IMR-90 (cell line): ENCODE measurements around the gene SLAMF7. TPM values are rescaled to one million over a fixed set of nuclear protein-coding genes. Genes with fewer than 3 reads are reported as not detected.

Experiments used
- ATAC-seq: fragments of 200-7000 bp; cut with Tn5 transposase; 2 replicates; pipeline ENCODE4 v1.9.1; 2020; ENCODE audit warnings: low read depth, mild to moderate bottlenecking, moderate library complexity
- BruUV-seq: library from RNA; stranded (reverse); fragments of 400-500 nt; replicated peaks from 2 replicates; lab custom pipeline; 2021; lab: Mats Ljungman, UMichigan
- CTCF ChIA-PET: fragments of 300-600 bp; formaldehyde crosslinking; extraction: SDS; loops from one replicate; lab custom pipeline; 2021; ENCODE audit warnings: antibody characterized with exemption; lab: Yijun Ruan, JAX
- POLR2A ChIA-PET: fragments of 300-600 bp; sonication (Branson Sonifier 250); formaldehyde crosslinking; loops from one replicate; lab custom pipeline; 2022; ENCODE audit warnings: antibody characterized with exemption; ENCODE audit not compliant: unreplicated experiment; lab: Charles Lee
- DNase-seq: peaks from one replicate; pipeline ENCODE4 v3.0.0; 2013
- H2AFZ ChIP-seq: replicated peaks from 2 replicates; pipeline ENCODE3; 2013; ENCODE audit warnings: low read length, mild to moderate bottlenecking; ENCODE audit not compliant: poor library complexity
- H2AK5ac ChIP-seq: 2 replicates; pipeline ENCODE4 v1.6.1; 2013; ENCODE audit warnings: low read depth, low read length, inconsistent platforms
- H2AK9ac ChIP-seq: replicated peaks from 2 replicates; pipeline ENCODE3; 2013; ENCODE audit warnings: mild to moderate bottlenecking, low read depth, low read length, moderate library complexity; ENCODE audit not compliant: poor library complexity
- H2BK120ac ChIP-seq: 2 replicates; pipeline ENCODE4 v1.6.1; 2013; ENCODE audit warnings: low read depth, low read length, inconsistent platforms
- H2BK15ac ChIP-seq: 3 replicates; pipeline ENCODE4 v1.6.1; 2013; ENCODE audit warnings: low read depth, low read length, inconsistent platforms
- H2BK20ac ChIP-seq: 2 replicates; pipeline ENCODE4 v1.6.1; 2013; ENCODE audit warnings: low read depth, mild to moderate bottlenecking, inconsistent platforms, low read length, moderate library complexity
- H2BK5ac ChIP-seq: 2 replicates; pipeline ENCODE4 v1.6.1; 2013; ENCODE audit warnings: mild to moderate bottlenecking, low read depth, low read length, inconsistent platforms; ENCODE audit not compliant: poor library complexity, severe bottlenecking
- H3K14ac ChIP-seq: replicated peaks from 2 replicates; pipeline ENCODE4 v1.6.1; 2013; ENCODE audit warnings: low read depth, low read length, inconsistent platforms
- H3K18ac ChIP-seq: 2 replicates; pipeline ENCODE4 v1.6.1; 2013; ENCODE audit warnings: low read depth, low read length, control low read depth
- H3K23ac ChIP-seq: 2 replicates; pipeline ENCODE4 v1.6.1; 2013; ENCODE audit warnings: low read depth, low read length, inconsistent platforms
- H3K27ac ChIP-seq: 2 replicates; pipeline ENCODE4 v1.5.1; 2013; ENCODE audit warnings: mild to moderate bottlenecking, control low read depth, low read length; ENCODE audit not compliant: insufficient read depth
- H3K27me3 ChIP-seq: 2 replicates; pipeline ENCODE4 v1.6.1; 2013; ENCODE audit warnings: low read length; ENCODE audit not compliant: control insufficient read depth, insufficient read depth
- H3K36me3 ChIP-seq: 2 replicates; pipeline ENCODE4 v1.6.1; 2013; ENCODE audit warnings: low read length, mixed read lengths; ENCODE audit not compliant: control insufficient read depth, insufficient read depth
- H3K4ac ChIP-seq: 2 replicates; pipeline ENCODE4 v1.6.1; 2013; ENCODE audit warnings: low read depth, low read length, inconsistent platforms
- H3K4me1 ChIP-seq: 2 replicates; pipeline ENCODE4 v1.6.1; 2013; ENCODE audit warnings: low read length, mixed read lengths; ENCODE audit not compliant: control insufficient read depth, insufficient read depth
- H3K4me2 ChIP-seq: 2 replicates; pipeline ENCODE4 v1.6.1; 2013; ENCODE audit warnings: low read depth, mild to moderate bottlenecking, control low read depth, low read length, moderate library complexity
- H3K4me3 ChIP-seq: 2 replicates; pipeline ENCODE4 v1.5.1; 2013; ENCODE audit warnings: low read depth, mild to moderate bottlenecking, control low read depth, low read length, moderate library complexity; ENCODE audit not compliant: insufficient read depth
- H3K56ac ChIP-seq: 2 replicates; pipeline ENCODE4 v1.6.1; 2013; ENCODE audit warnings: low read length, inconsistent platforms; ENCODE audit not compliant: insufficient read depth; ENCODE audit errors: extremely low read depth
- H3K79me1 ChIP-seq, 2 experiments: 2 replicates each; pipeline ENCODE4 v1.6.1; 2013; ENCODE audit warnings: low read length in 2 of 2, inconsistent platforms in 1 of 2, low read depth in 1 of 2
- H3K9ac ChIP-seq: 2 replicates; pipeline ENCODE4 v1.6.1; 2013; ENCODE audit warnings: low read depth, low read length, control low read depth
- H3K9me1 ChIP-seq: 2 replicates; pipeline ENCODE4 v1.6.1; 2013; ENCODE audit warnings: low read length, inconsistent platforms; ENCODE audit not compliant: insufficient read depth
- H3K9me3 ChIP-seq: 2 replicates; pipeline ENCODE4 v1.6.1; 2013; ENCODE audit warnings: low read length; ENCODE audit not compliant: control insufficient read depth, insufficient read depth
- H4K20me1 ChIP-seq: 2 replicates; pipeline ENCODE4 v1.6.1; 2013; ENCODE audit warnings: low read length, inconsistent platforms; ENCODE audit not compliant: insufficient read depth
- H4K5ac ChIP-seq: 2 replicates; pipeline ENCODE4 v1.6.1; 2013; ENCODE audit warnings: mild to moderate bottlenecking, low read depth, low read length, control low read depth
- H4K8ac ChIP-seq, 2 experiments: 2 replicates each; pipeline ENCODE4 v1.6.1; 2013; ENCODE audit warnings: low read depth in 2 of 2, low read length in 2 of 2, control low read depth in 1 of 2, inconsistent platforms in 1 of 2
- H4K91ac ChIP-seq: 2 replicates; pipeline ENCODE4 v1.6.1; 2013; ENCODE audit warnings: low read depth, low read length, inconsistent platforms; ENCODE audit not compliant: insufficient read depth
- BHLHE40 ChIP-seq: fragments of 150-350 bp; IDR thresholded peaks from 2 replicates; pipeline ENCODE4 v1.6.1; 2016; ENCODE audit warnings: mild to moderate bottlenecking, low read depth, low read length
- CEBPB ChIP-seq: IDR thresholded peaks from 2 replicates; pipeline ENCODE4 v1.6.1; 2012; ENCODE audit warnings: low read depth, low read length, improper control_type of control experiment
- CHD1 ChIP-seq: IDR thresholded peaks from 2 replicates; pipeline ENCODE4 v1.6.1; 2012; ENCODE audit warnings: low read depth, low read length, improper control_type of control experiment
- CTCF ChIP-seq: conservative IDR thresholded peaks from 2 replicates; pipeline ENCODE4 v1.5.1; 2012; ENCODE audit warnings: mild to moderate bottlenecking, low read depth, low read length, improper control_type of control experiment
- ELK1 ChIP-seq: fragments of 150-350 bp; IDR thresholded peaks from 2 replicates; pipeline ENCODE4 v1.6.1; 2016; ENCODE audit warnings: low read depth, mild to moderate bottlenecking, low read length, moderate library complexity, borderline replicate concordance
- FOS ChIP-seq: fragments of 150-350 bp; IDR thresholded peaks from 2 replicates; pipeline ENCODE4 v1.6.1; 2016; ENCODE audit warnings: low read depth, low read length
- MAFK ChIP-seq: IDR thresholded peaks from 2 replicates; pipeline ENCODE4 v1.6.1; 2012; ENCODE audit warnings: low read depth, low read length, improper control_type of control experiment
- MAZ ChIP-seq: IDR thresholded peaks from 2 replicates; pipeline ENCODE4 v1.6.1; 2012; ENCODE audit warnings: low read depth, mild to moderate bottlenecking, low read length, improper control_type of control experiment, moderate library complexity, borderline replicate concordance
- MXI1 ChIP-seq: IDR thresholded peaks from 2 replicates; pipeline ENCODE4 v1.6.1; 2012; ENCODE audit warnings: low read depth, mild to moderate bottlenecking, low read length, moderate library complexity, borderline replicate concordance
- NFE2L2 ChIP-seq: fragments of 150-350 bp; IDR thresholded peaks from 2 replicates; pipeline ENCODE4 v1.6.1; 2016; ENCODE audit warnings: low read depth, mild to moderate bottlenecking, low read length
- POLR2A ChIP-seq: IDR thresholded peaks from 2 replicates; pipeline ENCODE4 v1.6.1; 2012; ENCODE audit warnings: mild to moderate bottlenecking, low read depth, low read length
- RAD21 ChIP-seq: IDR thresholded peaks from 2 replicates; pipeline ENCODE4 v1.6.1; 2012; ENCODE audit warnings: low read length, improper control_type of control experiment
- RCOR1 ChIP-seq: IDR thresholded peaks from 2 replicates; pipeline ENCODE4 v1.6.1; 2012; ENCODE audit warnings: mild to moderate bottlenecking, low read length, improper control_type of control experiment; ENCODE audit not compliant: insufficient replicate concordance
- RFX5 ChIP-seq: IDR thresholded peaks from 2 replicates; pipeline ENCODE4 v1.8.0; 2012; ENCODE audit warnings: low read depth, mild to moderate bottlenecking, low read length, moderate library complexity
- whole genome bisulfite sequencing, 2 experiments: methylation state at CpG; one replicate each; pipeline versions ENCODE4 v1.1.5 to v1.1.7; 2013; ENCODE audit warnings: missing lambda C conversion rate in 2 of 2; ENCODE audit not compliant: insufficient read length in 1 of 2; ENCODE audit errors: extremely low coverage in 2 of 2; 5-methylcytosine and 5-hydroxymethylcytosine counted together
- dilution Hi-C: fragments of 300-500 bp; cut with HindIII; formaldehyde crosslinking; loops from one replicate; pipeline ENCODE4 v1.14.3; 2018; ENCODE audit warnings: low sequenced_read_pairs; ENCODE audit not compliant: unreplicated experiment
- in situ Hi-C: fragments of 300-500 bp; cut with MboI; formaldehyde crosslinking; loops from 3 replicates; pipeline ENCODE4 v1.14.3; 2019; ENCODE audit warnings: low sequenced_read_pairs, inconsistent platforms, mixed read lengths
- intact Hi-C: fragments of 100-400 bp; cut with micrococcal nuclease; formaldehyde crosslinking; loops from 2 replicates; pipeline ENCODE4 v1.10.0; 2022
- polyA plus RNA-seq, 3 experiments: library from polyadenylated mRNA; depleted of rRNA; stranded (reverse); fragments of >200 nt; gene quantifications; 2 replicates each; pipeline ENCODE4 v1.2.3, GENCODE V29; 2012; ENCODE audit warnings: low replicate concordance in 1 of 3
- total RNA-seq: library from RNA; depleted of rRNA; stranded (reverse); fragments of >200 nt; gene quantifications from 2 replicates; pipeline ENCODE4 v1.2.3, GENCODE V29; 2012
- TF ChIP-seq, protein P1 (sequence below): fragments of 150-350 bp; IDR thresholded peaks from 2 replicates; pipeline ENCODE4 v1.6.1; 2017; ENCODE audit warnings: mild to moderate bottlenecking, antibody characterized with exemption, low read length, low read depth

SLAMF7 gene
- total and polyA plus RNA-seq, 2 of the 4 experiments (the other 2 are of a cell fraction): not detected

GRCh38 chr1:160750608-160751007, 11.6 kb downstream of the SLAMF7 start:
- in situ Hi-C loops: no loop called here
- intact Hi-C loops: no loop called here
- no CpG with 5 or more reads among the region's 2 CpGs for WGBS, 2 experiments

More at GRCh38 chr1:160750608-160751007, 11.6 kb downstream of the SLAMF7 start:
- CTCF ChIA-PET: no interaction called here
- Histone ChIP-seq H3K23ac (no peak overlapping the region), H3K4me3 (no peak overlapping the region), H4K8ac (no peak overlapping the region), H4K91ac (no peak overlapping the region), H4K5ac (no peak overlapping the region), H3K4me1 (no peaks in the 10 kb centered on the region), H3K36me3 (no peaks in the 10 kb centered on the region), H2AK9ac (no peak overlapping the region), H3K4me2 (no peak overlapping the region), H4K20me1 (no peaks in the 10 kb centered on the region), H3K27me3 (no peaks in the 10 kb centered on the region; the same call in 1 of the 2 replicates), H3K14ac (no peak overlapping the region), H2BK15ac (no peak overlapping the region), H2AK5ac (no peak overlapping the region), H2BK120ac (no peak overlapping the region), H3K9ac (no peak overlapping the region), H3K27ac (no peak overlapping the region), H3K9me3 (no peaks in the 10 kb centered on the region), H3K4ac (no peak overlapping the region), H3K79me1 (no peaks in the 10 kb centered on the region), H2BK5ac (no peak overlapping the region), H3K56ac (no peak overlapping the region), H2AFZ (no peak overlapping the region), H3K9me1 (no peaks in the 10 kb centered on the region), H3K18ac (no peak overlapping the region), H2BK20ac (no peak overlapping the region)
- TF ChIP-seq NFE2L2: no peak
- TF ChIP-seq RCOR1: no peak
- no peak for TF ChIP-seq RFX5
- TF ChIP-seq CTCF: no peak
- no peak for TF ChIP-seq MAFK
- no peak for TF ChIP-seq RAD21
- TF ChIP-seq BHLHE40: no peak
- no peak for TF ChIP-seq MXI1
- TF ChIP-seq, protein P1, sequence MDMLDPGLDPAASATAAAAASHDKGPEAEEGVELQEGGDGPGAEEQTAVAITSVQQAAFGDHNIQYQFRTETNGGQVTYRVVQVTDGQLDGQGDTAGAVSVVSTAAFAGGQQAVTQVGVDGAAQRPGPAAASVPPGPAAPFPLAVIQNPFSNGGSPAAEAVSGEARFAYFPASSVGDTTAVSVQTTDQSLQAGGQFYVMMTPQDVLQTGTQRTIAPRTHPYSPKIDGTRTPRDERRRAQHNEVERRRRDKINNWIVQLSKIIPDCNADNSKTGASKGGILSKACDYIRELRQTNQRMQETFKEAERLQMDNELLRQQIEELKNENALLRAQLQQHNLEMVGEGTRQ: no peak
- no peak for TF ChIP-seq FOS
- TF ChIP-seq POLR2A: no peak
- no peak for TF ChIP-seq MAZ
- TF ChIP-seq ELK1: no peak
- TF ChIP-seq CHD1: no peak
- no peak for TF ChIP-seq CEBPB
- BruUV-seq: no TSS peak
- POLR2A ChIA-PET: no interaction called here
- DNase-seq (no peak), ATAC-seq (no peak)
- dilution Hi-C loops: no loop called here
